ENCODE results near the gene PM20D1. TPM values are rescaled to one million over a fixed set of nuclear protein-coding genes. Genes with fewer than 3 reads are reported as not detected.

Gene PM20D1
- total RNA-seq, 1 donor from 2014 or later, result under 0.01 TPM

GRCh38 chr1:205810448-205811157 is 39.3 kb downstream of the PM20D1 start:
- DNase-seq (ENCODE audit: low spot score in 2 of 2) (peak in 1 of 2 donors; percentile 44), FAIRE-seq (no peak)

- DNase-seq (ENCODE audit: low spot score in 2 of 2), result no peak
Observed at GRCh38 chr1:205809942-205810345, 40.0 kb downstream of the PM20D1 start.

GRCh38 chr1:205809469-205809868 is 40.5 kb downstream of the PM20D1 start:
- FAIRE-seq (no peak), DNase-seq (ENCODE audit: low spot score in 2 of 2) (no peak)

More at GRCh38 chr1:205809942-205810345, 40.0 kb downstream of the PM20D1 start:
- no peak for FAIRE-seq

- FAIRE-seq (no peak), DNase-seq (ENCODE audit: low spot score in 2 of 2) (no peak)
Observed at GRCh38 chr1:205805082-205805711, 44.7 kb downstream of the PM20D1 start.

GRCh38 chr1:205804605-205805004 is 45.3 kb downstream of the PM20D1 start:
- no peak for FAIRE-seq
- DNase-seq (ENCODE audit: low spot score in 2 of 2), result no peak

GRCh38 chr1:205803986-205804385 is 45.9 kb downstream of the PM20D1 start:
- FAIRE-seq, result no peak
- no peak for DNase-seq (ENCODE audit: low spot score in 2 of 2)

GRCh38 chr1:205802060-205802459 is 47.9 kb downstream of the PM20D1 start:
- FAIRE-seq (no peak), DNase-seq (ENCODE audit: low spot score in 2 of 2) (no peak)

- FAIRE-seq (no peak), DNase-seq (ENCODE audit: low spot score in 2 of 2) (no peak)
Observed at GRCh38 chr1:205800981-205801703, 48.8 kb downstream of the PM20D1 start.

- DNase-seq (ENCODE audit: low spot score in 2 of 2), result no peak
- FAIRE-seq, result no peak
Observed at GRCh38 chr1:205800427-205800826, 49.5 kb downstream of the PM20D1 start.

GRCh38 chr1:205798577-205798976 is 51.4 kb downstream of the PM20D1 start:
- no peak for DNase-seq (ENCODE audit: low spot score in 2 of 2)
- FAIRE-seq, result no peak

GRCh38 chr1:205797168-205797567 is 52.8 kb downstream of the PM20D1 start:
- DNase-seq (ENCODE audit: low spot score in 2 of 2) (no peak), FAIRE-seq (no peak)

- FAIRE-seq (no peak), DNase-seq (ENCODE audit: low spot score in 2 of 2) (no peak)
Observed at GRCh38 chr1:205794011-205794730, 55.8 kb downstream of the PM20D1 start.

- no peak for FAIRE-seq
- no peak for DNase-seq (ENCODE audit: low spot score in 2 of 2)
Observed at GRCh38 chr1:205792961-205793673, 56.8 kb downstream of the PM20D1 start.

- FAIRE-seq, result no peak
- no peak for DNase-seq (ENCODE audit: low spot score in 2 of 2)
Observed at GRCh38 chr1:205792481-205792881, 57.5 kb downstream of the PM20D1 start.

GRCh38 chr1:205791568-205792180 is 58.3 kb downstream of the PM20D1 start:
- DNase-seq (ENCODE audit: low spot score in 2 of 2) (peak; percentile 57 to 68), FAIRE-seq (no peak)

GRCh38 chr1:205787287-205787916 is 62.5 kb downstream of the PM20D1 start:
- no peak for FAIRE-seq
- no peak for DNase-seq (ENCODE audit: low spot score in 2 of 2)

GRCh38 chr1:205786601-205787000 is 63.3 kb downstream of the PM20D1 start:
- FAIRE-seq, result no peak
- no peak for DNase-seq (ENCODE audit: low spot score in 2 of 2)

- FAIRE-seq (no peak), DNase-seq (ENCODE audit: low spot score in 2 of 2) (no peak)
Observed at GRCh38 chr1:205785446-205785845, 64.5 kb downstream of the PM20D1 start.

GRCh38 chr1:205783904-205784303 is 66.0 kb downstream of the PM20D1 start:
- no peak for FAIRE-seq
- no peak for DNase-seq (ENCODE audit: low spot score in 2 of 2)
